ENCODE data around the gene TSC1.
A peak's percentile ranks its signal among the peaks of the same experiment; 100 is the strongest.

TSC1 gene

DNA sequence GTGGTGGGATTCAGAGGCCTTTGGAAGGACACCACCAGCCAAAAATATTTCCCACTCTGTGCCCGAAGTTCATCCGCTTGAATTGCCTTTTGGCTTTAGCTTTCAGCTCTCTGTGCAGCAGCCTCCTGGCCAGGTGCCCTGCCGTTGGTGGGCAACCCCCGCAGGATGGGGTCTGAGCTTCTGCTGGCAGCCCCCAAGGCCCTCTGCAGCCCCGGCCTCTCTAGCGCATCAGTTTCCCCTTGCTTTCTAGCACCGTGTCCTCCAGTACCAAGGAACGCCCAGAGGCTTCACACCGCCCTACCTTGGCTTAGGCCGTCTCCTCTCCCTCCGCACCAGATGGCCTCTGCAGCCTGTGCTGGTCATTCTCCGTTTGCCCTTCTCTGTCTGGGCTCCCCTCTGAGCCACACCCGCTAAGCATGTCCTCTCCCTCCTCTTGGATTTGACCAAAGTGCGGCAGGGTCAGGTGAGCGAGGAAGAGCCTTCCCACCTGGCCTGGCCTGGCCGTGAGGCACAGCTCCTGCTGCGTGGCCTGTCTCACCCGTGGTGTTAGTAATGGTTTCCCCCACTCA, 4.2 kb upstream of the TSC1 start:
- H3K4me3 ChIP-seq (ENCODE audit: low read depth, low read length) = no peak overlapping the region
- no peaks in the 10 kb centered on the region for H3K27me3 ChIP-seq (ENCODE audit: control insufficient read depth, insufficient read depth, low read length)
- H3K27ac ChIP-seq (ENCODE audit: low read depth, low read length) = no peak overlapping the region
- no peaks in the 10 kb centered on the region for H3K9me3 ChIP-seq (ENCODE audit: control insufficient read depth, insufficient read depth, low read depth, low read length)
- no peaks in the 10 kb centered on the region for H3K36me3 ChIP-seq (ENCODE audit: control insufficient read depth, insufficient read depth, low read length)
- no peak overlapping the region for H3K9ac ChIP-seq (ENCODE audit: low read length)
- peaks cover 13% of the 10 kb centered on the region for H3K4me1 ChIP-seq (ENCODE audit: control insufficient read depth, insufficient read depth, low read length)

DNA sequence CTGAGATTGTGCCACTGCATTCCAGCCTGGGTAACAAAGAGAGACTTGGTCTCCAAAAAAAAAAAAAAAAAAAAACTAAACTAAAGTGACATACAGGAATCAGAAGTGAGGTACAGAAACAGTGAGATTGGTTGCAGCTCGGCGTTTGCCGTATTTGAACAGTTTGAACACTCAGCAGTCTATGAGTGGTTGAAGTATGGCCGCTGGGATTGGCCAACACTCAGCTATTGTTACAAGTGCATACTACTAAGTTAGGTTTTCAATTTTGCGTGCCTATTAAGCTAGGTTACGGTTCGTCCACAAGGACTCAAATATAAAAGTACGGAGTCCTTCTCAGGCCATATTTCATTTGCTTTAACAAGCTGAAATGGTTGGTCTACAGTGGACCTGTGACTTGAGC, 3.3 kb upstream of the TSC1 start:
- H3K4me1 ChIP-seq (ENCODE audit: control insufficient read depth, insufficient read depth, low read length) = peaks cover 19% of the 10 kb centered on the region
- H3K9ac ChIP-seq (ENCODE audit: low read length) = no peak overlapping the region
- H3K27ac ChIP-seq (ENCODE audit: low read depth, low read length) = no peak overlapping the region
- H3K36me3 ChIP-seq (ENCODE audit: control insufficient read depth, insufficient read depth, low read length) = no peaks in the 10 kb centered on the region
- no peaks in the 10 kb centered on the region for H3K9me3 ChIP-seq (ENCODE audit: control insufficient read depth, insufficient read depth, low read depth, low read length)
- no peaks in the 10 kb centered on the region for H3K27me3 ChIP-seq (ENCODE audit: control insufficient read depth, insufficient read depth, low read length)
- H3K4me3 ChIP-seq (ENCODE audit: low read depth, low read length) = no peak overlapping the region

DNA sequence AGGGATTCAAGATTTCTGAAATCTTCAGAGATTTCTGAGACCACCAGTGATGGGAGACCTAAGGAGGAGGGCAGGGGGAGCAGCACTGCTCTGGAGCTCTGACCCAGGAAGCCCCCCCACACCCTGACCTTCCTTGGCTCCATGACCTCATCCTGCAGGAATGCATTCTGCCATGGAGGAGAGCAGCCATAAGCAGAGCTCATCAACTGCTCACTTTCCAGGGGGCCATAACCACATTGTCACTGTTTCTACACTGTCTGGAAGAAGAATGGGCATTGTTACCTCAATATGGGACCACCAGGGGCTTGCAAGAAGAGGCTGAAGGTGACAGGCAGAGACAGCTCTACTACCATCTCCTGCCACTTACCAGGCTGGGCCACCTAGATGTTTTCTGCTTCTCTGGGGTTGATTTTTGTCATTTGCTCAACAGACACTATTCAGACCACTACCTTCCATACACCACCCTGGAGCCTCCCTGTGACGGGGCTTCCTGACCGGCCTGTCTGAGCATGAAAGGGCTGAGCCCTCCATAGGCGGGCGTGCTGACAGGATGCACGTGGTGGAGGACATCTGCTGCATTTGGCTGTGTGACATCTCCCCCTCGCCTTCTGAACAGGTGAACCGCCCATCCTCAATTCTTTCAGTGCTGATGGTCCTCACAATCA, 2.3 kb upstream of the TSC1 start:
- H3K9me3 ChIP-seq (ENCODE audit: control insufficient read depth, insufficient read depth, low read depth, low read length) = no peaks in the 10 kb centered on the region
- H3K9ac ChIP-seq (ENCODE audit: low read length) = peak overlapping the region; percentile 14
- no peak overlapping the region; the same call in 1 of the 2 replicates for H3K4me3 ChIP-seq (ENCODE audit: low read depth, low read length)
- H3K27me3 ChIP-seq (ENCODE audit: control insufficient read depth, insufficient read depth, low read length) = no peaks in the 10 kb centered on the region
- peaks cover 24% of the 10 kb centered on the region for H3K4me1 ChIP-seq (ENCODE audit: control insufficient read depth, insufficient read depth, low read length)
- no peaks in the 10 kb centered on the region for H3K36me3 ChIP-seq (ENCODE audit: control insufficient read depth, insufficient read depth, low read length)
- H3K27ac ChIP-seq (ENCODE audit: low read depth, low read length) = no peak overlapping the region

DNA sequence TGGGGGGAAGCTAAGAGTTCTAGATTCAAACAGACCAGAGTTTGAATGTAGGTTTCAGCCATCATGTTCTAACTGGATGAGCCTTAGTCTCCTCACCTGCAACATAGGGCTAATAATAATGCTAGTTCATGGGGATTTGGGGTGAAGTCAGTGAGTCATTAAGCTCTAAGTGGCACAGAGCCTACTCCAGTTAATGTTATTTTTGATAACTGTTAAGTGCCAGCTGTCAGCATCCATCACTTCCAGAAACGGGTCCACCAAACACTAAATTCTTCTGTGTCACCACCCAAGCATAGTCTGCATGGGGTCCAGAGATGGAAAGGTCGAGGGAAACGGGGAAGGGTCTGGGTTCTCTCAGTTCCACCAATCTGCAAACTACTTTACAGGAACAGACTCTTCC, 1.8 kb upstream of the TSC1 start:
- Histone ChIP-seq H3K4me3 (ENCODE audit: low read depth, low read length) (no peak overlapping the region), H3K27ac (ENCODE audit: low read depth, low read length) (no peak overlapping the region), H3K4me1 (ENCODE audit: control insufficient read depth, insufficient read depth, low read length) (peaks cover 28% of the 10 kb centered on the region)

DNA sequence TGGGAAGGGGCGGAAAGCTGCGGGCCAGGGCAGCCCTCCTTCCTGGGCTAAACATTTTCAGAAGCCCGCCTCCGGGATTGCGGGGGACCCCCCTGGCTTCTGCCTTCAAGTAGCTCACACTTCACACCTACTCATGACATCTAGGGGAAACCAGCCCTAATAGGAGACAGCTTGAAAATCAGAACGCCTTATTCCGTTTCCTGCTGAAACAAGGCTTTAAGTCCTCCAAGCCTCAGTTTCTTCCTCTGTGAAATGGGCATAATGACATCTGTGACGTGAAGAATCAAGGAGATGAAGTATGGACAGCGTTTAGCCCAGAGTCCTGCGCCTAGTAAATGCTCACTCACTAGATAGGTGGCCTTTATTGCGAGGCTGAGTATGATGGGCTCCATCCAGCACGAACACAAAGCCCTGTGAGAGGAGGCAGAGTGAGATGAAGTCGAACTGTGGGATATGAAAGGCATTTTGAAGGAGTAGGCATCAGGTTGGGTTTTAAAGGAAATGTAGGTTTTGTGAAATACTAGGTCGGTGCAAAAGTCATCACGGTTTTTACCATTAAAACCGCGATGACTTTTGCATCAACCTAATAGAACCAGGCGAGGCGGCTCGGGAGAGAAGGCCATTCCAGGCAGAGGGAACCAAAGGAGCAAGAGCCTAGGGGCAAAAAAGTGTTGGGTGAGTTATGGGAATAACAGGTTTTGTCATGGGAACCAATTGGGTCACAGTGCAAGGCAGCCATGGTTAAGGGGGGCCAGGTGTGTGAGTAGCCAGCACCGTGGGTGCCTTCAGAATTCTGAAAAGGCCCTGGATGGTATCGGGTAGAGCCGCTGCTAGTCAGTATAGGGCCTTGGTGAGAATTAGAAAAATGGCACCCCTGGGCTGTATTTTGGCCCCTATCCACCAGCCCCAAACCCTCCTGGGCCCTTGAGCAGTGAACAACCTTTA, 1.0 kb upstream of the TSC1 start:
- H3K4me3 ChIP-seq (ENCODE audit: low read depth, low read length) = peak overlapping the region; percentile 62
- H3K9me3 ChIP-seq (ENCODE audit: control insufficient read depth, insufficient read depth, low read depth, low read length) = no peaks in the 10 kb centered on the region
- peaks cover 28% of the 10 kb centered on the region for H3K4me1 ChIP-seq (ENCODE audit: control insufficient read depth, insufficient read depth, low read length)
- no peaks in the 10 kb centered on the region for H3K36me3 ChIP-seq (ENCODE audit: control insufficient read depth, insufficient read depth, low read length)
- peak overlapping the region; percentile 100; the same call in 1 of the 2 replicates for H3K27ac ChIP-seq (ENCODE audit: low read depth, low read length)
- no peaks in the 10 kb centered on the region for H3K27me3 ChIP-seq (ENCODE audit: control insufficient read depth, insufficient read depth, low read length)
- H3K9ac ChIP-seq (ENCODE audit: low read length) = peak overlapping the region; percentile 65

More for the DNA sequence above, 1.8 kb upstream of the TSC1 start:
- H3K27me3 ChIP-seq (ENCODE audit: control insufficient read depth, insufficient read depth, low read length) = no peaks in the 10 kb centered on the region
- no peaks in the 10 kb centered on the region for H3K9me3 ChIP-seq (ENCODE audit: control insufficient read depth, insufficient read depth, low read depth, low read length)
- H3K9ac ChIP-seq (ENCODE audit: low read length) = no peak overlapping the region
- no peaks in the 10 kb centered on the region for H3K36me3 ChIP-seq (ENCODE audit: control insufficient read depth, insufficient read depth, low read length)

DNA sequence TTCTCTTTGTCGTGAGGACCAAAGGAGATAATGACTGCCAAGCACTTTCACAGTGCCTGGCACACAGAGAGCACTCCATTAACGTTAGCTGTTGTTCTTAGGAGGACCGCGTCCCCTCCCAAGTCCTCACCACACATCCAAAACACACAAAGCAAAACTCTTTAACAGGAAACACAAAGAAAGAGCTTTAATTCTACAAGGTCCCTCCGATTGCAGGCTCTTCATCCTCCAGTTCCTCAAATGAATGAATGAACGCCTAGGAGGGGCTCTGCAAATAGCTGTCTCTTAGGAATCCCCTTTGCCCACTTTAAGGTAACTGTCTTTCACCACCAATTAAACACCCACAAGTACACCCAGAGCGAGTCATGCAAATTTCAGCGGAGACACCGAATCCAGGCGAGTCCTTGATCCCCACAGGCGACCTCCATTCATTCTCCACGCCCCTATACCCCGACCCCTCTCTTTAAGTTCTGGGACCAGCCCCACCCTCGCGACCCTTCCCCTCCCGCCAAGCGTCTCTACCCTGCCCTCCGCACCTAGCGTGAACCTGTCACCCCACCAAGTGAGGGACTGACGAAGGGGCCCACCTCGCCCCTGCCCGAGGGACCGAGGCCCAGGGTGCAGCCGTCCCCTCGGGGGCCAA, 644 bp downstream of the TSC1 start:
- H3K4me3 ChIP-seq (ENCODE audit: low read depth, low read length) = peak overlapping the region; percentile 99
- H3K9me3 ChIP-seq (ENCODE audit: control insufficient read depth, insufficient read depth, low read depth, low read length) = no peaks in the 10 kb centered on the region
- H3K27me3 ChIP-seq (ENCODE audit: control insufficient read depth, insufficient read depth, low read length) = no peaks in the 10 kb centered on the region
- H3K9ac ChIP-seq (ENCODE audit: low read length) = peak overlapping the region; percentile 100
- peaks cover 28% of the 10 kb centered on the region for H3K4me1 ChIP-seq (ENCODE audit: control insufficient read depth, insufficient read depth, low read length)
- 0 out of 2 replicates have a peak, but pooled peaks cover 3% of the 10 kb centered on the region for H3K36me3 ChIP-seq (ENCODE audit: control insufficient read depth, insufficient read depth, low read length)
- peak overlapping the region; percentile 100 for H3K27ac ChIP-seq (ENCODE audit: low read depth, low read length)

DNA sequence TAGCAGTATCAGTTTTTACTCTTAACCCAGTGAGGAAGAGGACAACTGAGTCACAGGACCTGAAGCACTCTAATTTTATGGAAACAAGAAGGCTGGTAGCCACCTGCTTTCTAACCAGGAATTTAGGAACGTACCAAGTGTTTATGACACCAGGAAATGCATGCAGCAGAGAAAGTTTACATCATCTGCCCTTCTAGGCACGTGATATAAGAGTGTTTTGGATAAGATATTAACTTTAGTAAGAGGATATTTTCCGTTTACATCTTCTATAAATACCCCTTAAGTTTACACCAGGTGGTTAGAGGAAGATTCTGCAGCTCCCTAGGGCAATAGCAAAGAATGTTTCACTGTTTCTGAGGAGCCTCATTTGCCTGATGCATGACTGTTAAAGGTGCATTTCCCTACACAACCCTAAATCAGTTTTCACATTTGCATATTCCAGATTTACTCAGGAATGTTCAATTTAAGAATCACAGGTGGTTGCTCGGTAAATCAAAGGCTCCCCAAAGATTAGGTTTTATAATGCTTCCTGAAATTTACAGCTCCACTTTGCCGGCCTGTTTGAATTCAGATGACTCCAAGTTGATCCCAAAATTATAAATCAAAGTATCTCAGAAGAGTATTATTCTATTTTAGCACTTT, 1.8 kb downstream of the TSC1 start:
- Histone ChIP-seq H3K4me1 (ENCODE audit: control insufficient read depth, insufficient read depth, low read length) (peaks cover 28% of the 10 kb centered on the region), H3K9me3 (ENCODE audit: control insufficient read depth, insufficient read depth, low read depth, low read length) (no peaks in the 10 kb centered on the region), H3K27ac (ENCODE audit: low read depth, low read length) (no peak overlapping the region), H3K27me3 (ENCODE audit: control insufficient read depth, insufficient read depth, low read length) (no peaks in the 10 kb centered on the region), H3K36me3 (ENCODE audit: control insufficient read depth, insufficient read depth, low read length) (0 out of 2 replicates have a peak, but pooled peaks cover 3% of the 10 kb centered on the region), H3K4me3 (ENCODE audit: low read depth, low read length) (0 out of 2 replicates have a peak overlapping the region, but pooled peaks have one; percentile 99), H3K9ac (ENCODE audit: low read length) (no peak overlapping the region)

DNA sequence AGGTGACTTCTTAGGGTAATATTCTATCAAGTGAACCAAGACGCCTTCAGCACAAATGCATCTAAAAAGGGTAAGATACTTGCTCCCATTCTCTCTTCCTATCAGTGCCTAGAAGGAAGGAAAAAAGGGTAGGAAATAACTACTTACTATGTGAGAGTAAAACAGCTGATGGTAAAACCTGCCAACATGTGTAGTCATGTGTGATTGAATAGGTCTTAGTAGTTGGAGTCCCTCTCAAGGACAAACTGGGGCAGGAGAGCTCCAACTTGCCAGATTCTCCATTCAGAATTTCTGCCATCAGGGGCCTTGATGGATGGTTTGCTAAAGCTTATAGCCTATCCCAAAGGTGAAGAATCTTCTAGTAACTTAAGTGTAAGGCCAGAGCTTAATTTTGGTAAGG, 5.2 kb downstream of the TSC1 start:
- Histone ChIP-seq H3K9ac (ENCODE audit: low read length) (no peak overlapping the region), H3K36me3 (ENCODE audit: control insufficient read depth, insufficient read depth, low read length) (peaks cover 8% of the 10 kb centered on the region; the same call in 1 of the 2 replicates), H3K4me3 (ENCODE audit: low read depth, low read length) (no peak overlapping the region), H3K27me3 (ENCODE audit: control insufficient read depth, insufficient read depth, low read length) (no peaks in the 10 kb centered on the region), H3K9me3 (ENCODE audit: control insufficient read depth, insufficient read depth, low read depth, low read length) (no peaks in the 10 kb centered on the region), H3K27ac (ENCODE audit: low read depth, low read length) (no peak overlapping the region), H3K4me1 (ENCODE audit: control insufficient read depth, insufficient read depth, low read length) (peaks cover 15% of the 10 kb centered on the region)

DNA sequence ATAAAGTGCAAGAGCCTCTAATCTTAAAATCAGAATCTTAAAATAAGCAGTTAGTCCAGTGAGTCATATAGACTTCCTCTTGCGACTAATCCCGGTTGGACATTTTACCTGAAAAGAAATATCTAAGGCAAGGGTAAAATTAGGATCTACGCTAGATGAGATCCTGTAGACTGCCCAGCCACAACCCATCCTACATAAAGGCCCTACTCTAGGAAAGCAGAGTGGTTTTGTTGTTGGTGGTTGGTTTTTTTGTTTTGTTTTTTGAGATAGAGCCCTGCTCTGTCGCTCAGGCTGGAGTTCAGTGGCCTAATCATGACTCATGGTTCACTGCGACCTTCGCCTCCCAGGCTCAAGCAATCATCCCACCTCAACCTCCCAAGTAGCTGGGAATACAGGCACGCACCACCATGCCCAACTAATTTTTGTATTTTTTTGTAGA, 6.9 kb downstream of the TSC1 start:
- Histone ChIP-seq H3K9ac (ENCODE audit: low read length) (no peak overlapping the region), H3K4me1 (ENCODE audit: control insufficient read depth, insufficient read depth, low read length) (peaks cover 6% of the 10 kb centered on the region), H3K36me3 (ENCODE audit: control insufficient read depth, insufficient read depth, low read length) (peaks cover 8% of the 10 kb centered on the region; the same call in 1 of the 2 replicates), H3K9me3 (ENCODE audit: control insufficient read depth, insufficient read depth, low read depth, low read length) (no peaks in the 10 kb centered on the region), H3K27ac (ENCODE audit: low read depth, low read length) (no peak overlapping the region), H3K4me3 (ENCODE audit: low read depth, low read length) (no peak overlapping the region), H3K27me3 (ENCODE audit: control insufficient read depth, insufficient read depth, low read length) (no peaks in the 10 kb centered on the region)

DNA sequence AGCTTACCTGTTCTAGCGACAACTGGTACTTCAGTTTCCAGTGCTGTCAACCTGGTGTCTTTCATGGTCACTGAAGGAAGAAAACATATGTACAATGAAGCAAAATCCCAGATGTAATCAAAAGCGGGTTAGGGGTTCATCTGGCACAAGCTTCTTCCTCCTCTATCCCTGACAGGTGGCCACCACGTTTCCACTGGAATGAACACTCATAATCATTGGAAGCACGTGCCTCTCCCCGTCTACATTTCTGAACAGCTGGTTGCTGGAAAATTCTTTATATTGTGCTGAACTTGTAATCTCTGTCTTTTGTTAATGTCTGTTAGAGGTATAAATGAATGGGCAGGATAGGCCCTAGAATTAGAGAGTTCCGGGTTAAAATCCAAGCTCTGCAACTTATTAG, 9.4 kb downstream of the TSC1 start:
- Histone ChIP-seq H3K9me3 (ENCODE audit: control insufficient read depth, insufficient read depth, low read depth, low read length) (no peaks in the 10 kb centered on the region), H3K36me3 (ENCODE audit: control insufficient read depth, insufficient read depth, low read length) (peaks cover 8% of the 10 kb centered on the region; the same call in 1 of the 2 replicates), H3K27ac (ENCODE audit: low read depth, low read length) (no peak overlapping the region), H3K4me1 (ENCODE audit: control insufficient read depth, insufficient read depth, low read length) (no peaks in the 10 kb centered on the region), H3K4me3 (ENCODE audit: low read depth, low read length) (no peak overlapping the region), H3K9ac (ENCODE audit: low read length) (no peak overlapping the region), H3K27me3 (ENCODE audit: control insufficient read depth, insufficient read depth, low read length) (no peaks in the 10 kb centered on the region)

All from HUES6 (cell line).